Measurements from ENCODE around the gene CCDC57. TPM values are rescaled to one million over a fixed set of nuclear protein-coding genes. Genes with fewer than 3 reads are reported as not detected.

The CCDC57 gene
- total RNA-seq, 1 experiment from 2014 or later: 13.5 TPM

GRCh38 chr17:82236142-82236971 lies 23.7 kb upstream of the CCDC57 start:
- peak; percentile 56 for DNase-seq (ENCODE audit: low read depth)

- DNase-seq (ENCODE audit: low read depth): no peak
Observed at GRCh38 chr17:82235775-82236141, 23.1 kb upstream of the CCDC57 start.

GRCh38 chr17:82235056-82235774 lies 22.6 kb upstream of the CCDC57 start:
- no peak for DNase-seq (ENCODE audit: low read depth)

- no peak for DNase-seq (ENCODE audit: low read depth)
Observed at GRCh38 chr17:82234211-82235055, 21.8 kb upstream of the CCDC57 start.

- no peak for DNase-seq (ENCODE audit: low read depth)
Observed at GRCh38 chr17:82232876-82233785, 20.5 kb upstream of the CCDC57 start.

GRCh38 chr17:82232322-82232820 lies 19.7 kb upstream of the CCDC57 start:
- DNase-seq (ENCODE audit: low read depth): no peak

GRCh38 chr17:82231562-82232321 lies 19.1 kb upstream of the CCDC57 start:
- DNase-seq (ENCODE audit: low read depth): peak; percentile 57

- no peak for DNase-seq (ENCODE audit: low read depth)
Observed at GRCh38 chr17:82231312-82231561, 18.6 kb upstream of the CCDC57 start.

- peak; percentile 88 for DNase-seq (ENCODE audit: low read depth)
Observed at GRCh38 chr17:82230609-82231311, 18.1 kb upstream of the CCDC57 start.

GRCh38 chr17:82229698-82230608 lies 17.3 kb upstream of the CCDC57 start:
- no peak for DNase-seq (ENCODE audit: low read depth)

GRCh38 chr17:82228842-82229697 lies 16.4 kb upstream of the CCDC57 start, which contains the start of gene SLC16A3:
Gene SLC16A3 (plus strand): TSS chr17:82229042. CDS start chr17:82236009, 6,967 bp downstream.
- peak; percentile 67 for DNase-seq (ENCODE audit: low read depth)

GRCh38 chr17:82228278-82228841 lies 15.7 kb upstream of the CCDC57 start:
- no peak for DNase-seq (ENCODE audit: low read depth)

- no peak for DNase-seq (ENCODE audit: low read depth)
Observed at GRCh38 chr17:82227629-82228277, 15.1 kb upstream of the CCDC57 start.

GRCh38 chr17:82226809-82227628 lies 14.4 kb upstream of the CCDC57 start:
- no peak for DNase-seq (ENCODE audit: low read depth)

- no peak for DNase-seq (ENCODE audit: low read depth)
Observed at GRCh38 chr17:82226146-82226808, 13.6 kb upstream of the CCDC57 start.

Data from LHCN-M2 (cell line).